Hepatocyte (in vitro differentiated cells): ENCODE results near the gene KY. TPM values are rescaled to one million over a fixed set of nuclear protein-coding genes. Genes with fewer than 3 reads are reported as not detected.

Source experiments
- DNase-seq: peaks from one replicate; pipeline ENCODE4 v3.0.0-alpha.2; 2016; ENCODE audit warnings: low spot score
- H2AFZ ChIP-seq: fragments of 200-600 bp; sonication (generic); 2 replicates; pipeline ENCODE4 v1.6.0; 2016; ENCODE audit warnings: antibody characterized with exemption, mild to moderate bottlenecking
- H3K27ac ChIP-seq: fragments of 200-600 bp; sonication (generic); 2 replicates; pipeline ENCODE4 v1.5.1; 2016; ENCODE audit warnings: mild to moderate bottlenecking
- H3K27me3 ChIP-seq: fragments of 200-600 bp; sonication (generic); 2 replicates; pipeline ENCODE4 v1.6.1; 2016
- H3K36me3 ChIP-seq: fragments of 200-600 bp; sonication (generic); replicated peaks from 2 replicates; pipeline ENCODE4 v1.5.1; 2016; ENCODE audit warnings: low read depth; ENCODE audit not compliant: insufficient read depth
- H3K4me1 ChIP-seq: fragments of 200-600 bp; sonication (generic); 2 replicates; pipeline ENCODE4 v1.5.1; 2016; ENCODE audit warnings: mild to moderate bottlenecking, moderate library complexity; ENCODE audit not compliant: insufficient read depth
- H3K4me2 ChIP-seq: fragments of 200-600 bp; sonication (generic); 2 replicates; pipeline ENCODE4 v1.6.0; 2016
- H3K4me3 ChIP-seq: fragments of 200-600 bp; sonication (generic); 2 replicates; pipeline ENCODE4 v1.5.1; 2016; ENCODE audit warnings: mild to moderate bottlenecking
- H3K79me2 ChIP-seq: fragments of 200-600 bp; sonication (generic); 2 replicates; pipeline ENCODE4 v1.6.0; 2017; ENCODE audit warnings: mild to moderate bottlenecking
- H3K9me2 ChIP-seq: fragments of 200-600 bp; sonication (generic); replicated peaks from 2 replicates; pipeline ENCODE4 v1.6.0; 2017; ENCODE audit warnings: mild to moderate bottlenecking; ENCODE audit not compliant: insufficient read depth
- H3K9me3 ChIP-seq: fragments of 200-600 bp; sonication (generic); 2 replicates; pipeline ENCODE4 v1.5.1; 2016; ENCODE audit warnings: low read depth, mild to moderate bottlenecking
- H4K20me1 ChIP-seq: fragments of 200-600 bp; sonication (generic); 2 replicates; pipeline ENCODE4 v1.6.0; 2016; ENCODE audit warnings: mild to moderate bottlenecking; ENCODE audit not compliant: insufficient read depth, poor library complexity, severe bottlenecking
- CTCF ChIP-seq: fragments of 200-600 bp; sonication (generic); IDR thresholded peaks from 2 replicates; pipeline ENCODE4 v1.5.1; 2016; ENCODE audit warnings: antibody characterized with exemption, mild to moderate bottlenecking; ENCODE audit not compliant: poor library complexity
- EZH2 ChIP-seq: fragments of 200-600 bp; sonication (generic); IDR thresholded peaks from 2 replicates; pipeline ENCODE4 v1.6.1; 2016; ENCODE audit warnings: antibody characterized with exemption, mild to moderate bottlenecking, borderline replicate concordance
- EZH2phosphoT487 ChIP-seq: fragments of 200-600 bp; sonication (generic); IDR thresholded peaks from one replicate; pipeline ENCODE4 v1.6.1; 2018; ENCODE audit warnings: antibody characterized with exemption, mild to moderate bottlenecking, low read depth, moderate library complexity; ENCODE audit not compliant: unreplicated experiment, severe bottlenecking
- WGBS: methylation state at CpG from one replicate; pipeline ENCODE4 v1.1.6; 2016; ENCODE audit warnings: low lambda C conversion rate; ENCODE audit errors: missing lambda C conversion rate; 5-methylcytosine and 5-hydroxymethylcytosine counted together
- polyA plus RNA-seq: library from polyadenylated mRNA; unstranded; fragments of >200 nt; fragmentation: Nextera tagmentation; extraction: Ambion mirVana; gene quantifications from 2 replicates; pipeline ENCODE4 v1.2.1, GENCODE V29; 2016
- total RNA-seq: library from RNA; depleted of rRNA; stranded (reverse); fragments of >200 nt; gene quantifications from 2 replicates; pipeline ENCODE4 v1.2.3, GENCODE V29; 2014

Gene KY
- total and polyA plus RNA-seq, 2 experiments from 2014 or later, result 0.53 to 1.6 TPM

- Histone ChIP-seq H2AFZ (no peak overlapping the region), H3K36me3 (no peaks in the 10 kb centered on the region), H3K4me2 (no peak overlapping the region), H3K27ac (no peak overlapping the region), H3K4me1 (no peaks in the 10 kb centered on the region), H3K79me2 (no peaks in the 10 kb centered on the region), H3K4me3 (no peak overlapping the region), H4K20me1 (no peaks in the 10 kb centered on the region), H3K27me3 (no peaks in the 10 kb centered on the region), H3K9me2 (no peaks in the 10 kb centered on the region), H3K9me3 (no peaks in the 10 kb centered on the region)
- TF ChIP-seq EZH2 (no peak), CTCF (no peak), EZH2phosphoT487 (no peak)
- DNase-seq, result no peak
- WGBS, result 80% methylated on average over 2 of the region's 2 CpGs
These were observed 21.9 kb downstream of the KY start for GRCh38 chr3:134628884-134629283.

GRCh38 chr3:134627831-134628230 is 23.0 kb downstream of the KY start:
- no peaks in the 10 kb centered on the region for H3K9me2 ChIP-seq
- H3K79me2 ChIP-seq, result no peaks in the 10 kb centered on the region
- peak overlapping the region; percentile 41 for H2AFZ ChIP-seq
- TF ChIP-seq EZH2 (no peak), EZH2phosphoT487 (no peak)
- H3K9me3 ChIP-seq, result no peaks in the 10 kb centered on the region
- no peaks in the 10 kb centered on the region for H3K4me1 ChIP-seq
- no peak overlapping the region for H3K27ac ChIP-seq
- 89% methylated on average over 1 of the region's 1 CpG for WGBS
- H3K4me3 ChIP-seq, result no peak overlapping the region
- no peaks in the 10 kb centered on the region for H3K36me3 ChIP-seq
- no peak for DNase-seq
- no peak overlapping the region for H3K4me2 ChIP-seq
- H3K27me3 ChIP-seq, result no peaks in the 10 kb centered on the region
- H4K20me1 ChIP-seq, result no peaks in the 10 kb centered on the region

- WGBS, result 88% methylated on average over 5 of the region's 5 CpGs
- no peak for DNase-seq
- H2AFZ ChIP-seq, result no peak overlapping the region
- H3K9me3 ChIP-seq, result no peaks in the 10 kb centered on the region
- H3K4me1 ChIP-seq, result no peaks in the 10 kb centered on the region
- H3K79me2 ChIP-seq, result no peaks in the 10 kb centered on the region
- H3K27ac ChIP-seq, result no peak overlapping the region
- no peak overlapping the region for H3K4me3 ChIP-seq
- no peaks in the 10 kb centered on the region for H4K20me1 ChIP-seq
- H3K4me2 ChIP-seq, result no peak overlapping the region
- no peaks in the 10 kb centered on the region for H3K27me3 ChIP-seq
- no peak for TF ChIP-seq EZH2
- no peak for TF ChIP-seq EZH2phosphoT487
- no peak for TF ChIP-seq CTCF
- no peaks in the 10 kb centered on the region for H3K9me2 ChIP-seq
- H3K36me3 ChIP-seq, result no peaks in the 10 kb centered on the region
These were observed 24.7 kb downstream of the KY start for GRCh38 chr3:134625885-134626741.

- WGBS, result 77% methylated on average over 8 of the region's 8 CpGs
- H3K4me1 ChIP-seq, result no peaks in the 10 kb centered on the region
- H3K27ac ChIP-seq, result no peak overlapping the region
- H3K9me2 ChIP-seq, result no peaks in the 10 kb centered on the region
- H4K20me1 ChIP-seq, result no peaks in the 10 kb centered on the region
- TF ChIP-seq EZH2 (no peak), CTCF (no peak), EZH2phosphoT487 (no peak)
- H3K9me3 ChIP-seq, result no peaks in the 10 kb centered on the region
- no peak overlapping the region for H2AFZ ChIP-seq
- H3K79me2 ChIP-seq, result no peaks in the 10 kb centered on the region
- DNase-seq, result no peak
- no peaks in the 10 kb centered on the region for H3K36me3 ChIP-seq
- no peaks in the 10 kb centered on the region for H3K27me3 ChIP-seq
- no peak overlapping the region for H3K4me2 ChIP-seq
- H3K4me3 ChIP-seq, result no peak overlapping the region
These were observed 25.4 kb downstream of the KY start for GRCh38 chr3:134625462-134625861.
